IMR-90 (cell line): ENCODE data around the gene TMTC2. TPM values are rescaled to one million over a fixed set of nuclear protein-coding genes. Genes with fewer than 3 reads are reported as not detected.

Source experiments
- ATAC-seq: fragments of 200-7000 bp; cut with Tn5 transposase; 2 replicates; pipeline ENCODE4 v1.9.1; 2020; ENCODE audit warnings: low read depth, mild to moderate bottlenecking, moderate library complexity
- BruUV-seq: library from RNA; stranded (reverse); fragments of 400-500 nt; replicated peaks from 2 replicates; lab custom pipeline; 2021; lab: Mats Ljungman, UMichigan
- CTCF ChIA-PET: fragments of 300-600 bp; formaldehyde crosslinking; extraction: SDS; loops from one replicate; lab custom pipeline; 2021; ENCODE audit warnings: antibody characterized with exemption; lab: Yijun Ruan, JAX
- POLR2A ChIA-PET: fragments of 300-600 bp; sonication (Branson Sonifier 250); formaldehyde crosslinking; loops from one replicate; lab custom pipeline; 2022; ENCODE audit warnings: antibody characterized with exemption; ENCODE audit not compliant: unreplicated experiment; lab: Charles Lee
- DNase-seq: peaks from one replicate; pipeline ENCODE4 v3.0.0; 2013
- H2AFZ ChIP-seq: replicated peaks from 2 replicates; pipeline ENCODE3; 2013; ENCODE audit warnings: low read length, mild to moderate bottlenecking; ENCODE audit not compliant: poor library complexity
- H2AK5ac ChIP-seq: 2 replicates; pipeline ENCODE4 v1.6.1; 2013; ENCODE audit warnings: low read depth, low read length, inconsistent platforms
- H2AK9ac ChIP-seq: replicated peaks from 2 replicates; pipeline ENCODE3; 2013; ENCODE audit warnings: mild to moderate bottlenecking, low read depth, low read length, moderate library complexity; ENCODE audit not compliant: poor library complexity
- H2BK120ac ChIP-seq: 2 replicates; pipeline ENCODE4 v1.6.1; 2013; ENCODE audit warnings: low read depth, low read length, inconsistent platforms
- H2BK15ac ChIP-seq: 3 replicates; pipeline ENCODE4 v1.6.1; 2013; ENCODE audit warnings: low read depth, low read length, inconsistent platforms
- H2BK20ac ChIP-seq: 2 replicates; pipeline ENCODE4 v1.6.1; 2013; ENCODE audit warnings: low read depth, mild to moderate bottlenecking, inconsistent platforms, low read length, moderate library complexity
- H2BK5ac ChIP-seq: 2 replicates; pipeline ENCODE4 v1.6.1; 2013; ENCODE audit warnings: mild to moderate bottlenecking, low read depth, low read length, inconsistent platforms; ENCODE audit not compliant: poor library complexity, severe bottlenecking
- H3K14ac ChIP-seq: replicated peaks from 2 replicates; pipeline ENCODE4 v1.6.1; 2013; ENCODE audit warnings: low read depth, low read length, inconsistent platforms
- H3K18ac ChIP-seq: 2 replicates; pipeline ENCODE4 v1.6.1; 2013; ENCODE audit warnings: low read depth, low read length, control low read depth
- H3K23ac ChIP-seq: 2 replicates; pipeline ENCODE4 v1.6.1; 2013; ENCODE audit warnings: low read depth, low read length, inconsistent platforms
- H3K27ac ChIP-seq: 2 replicates; pipeline ENCODE4 v1.5.1; 2013; ENCODE audit warnings: mild to moderate bottlenecking, control low read depth, low read length; ENCODE audit not compliant: insufficient read depth
- H3K27me3 ChIP-seq: 2 replicates; pipeline ENCODE4 v1.6.1; 2013; ENCODE audit warnings: low read length; ENCODE audit not compliant: control insufficient read depth, insufficient read depth
- H3K36me3 ChIP-seq: 2 replicates; pipeline ENCODE4 v1.6.1; 2013; ENCODE audit warnings: low read length, mixed read lengths; ENCODE audit not compliant: control insufficient read depth, insufficient read depth
- H3K4ac ChIP-seq: 2 replicates; pipeline ENCODE4 v1.6.1; 2013; ENCODE audit warnings: low read depth, low read length, inconsistent platforms
- H3K4me1 ChIP-seq: 2 replicates; pipeline ENCODE4 v1.6.1; 2013; ENCODE audit warnings: low read length, mixed read lengths; ENCODE audit not compliant: control insufficient read depth, insufficient read depth
- H3K4me2 ChIP-seq: 2 replicates; pipeline ENCODE4 v1.6.1; 2013; ENCODE audit warnings: low read depth, mild to moderate bottlenecking, control low read depth, low read length, moderate library complexity
- H3K4me3 ChIP-seq: 2 replicates; pipeline ENCODE4 v1.5.1; 2013; ENCODE audit warnings: low read depth, mild to moderate bottlenecking, control low read depth, low read length, moderate library complexity; ENCODE audit not compliant: insufficient read depth
- H3K56ac ChIP-seq: 2 replicates; pipeline ENCODE4 v1.6.1; 2013; ENCODE audit warnings: low read length, inconsistent platforms; ENCODE audit not compliant: insufficient read depth; ENCODE audit errors: extremely low read depth
- H3K79me1 ChIP-seq, 2 experiments: 2 replicates each; pipeline ENCODE4 v1.6.1; 2013; ENCODE audit warnings: low read length in 2 of 2, inconsistent platforms in 1 of 2, low read depth in 1 of 2
- H3K9ac ChIP-seq: 2 replicates; pipeline ENCODE4 v1.6.1; 2013; ENCODE audit warnings: low read depth, low read length, control low read depth
- H3K9me1 ChIP-seq: 2 replicates; pipeline ENCODE4 v1.6.1; 2013; ENCODE audit warnings: low read length, inconsistent platforms; ENCODE audit not compliant: insufficient read depth
- H3K9me3 ChIP-seq: 2 replicates; pipeline ENCODE4 v1.6.1; 2013; ENCODE audit warnings: low read length; ENCODE audit not compliant: control insufficient read depth, insufficient read depth
- H4K20me1 ChIP-seq: 2 replicates; pipeline ENCODE4 v1.6.1; 2013; ENCODE audit warnings: low read length, inconsistent platforms; ENCODE audit not compliant: insufficient read depth
- H4K5ac ChIP-seq: 2 replicates; pipeline ENCODE4 v1.6.1; 2013; ENCODE audit warnings: mild to moderate bottlenecking, low read depth, low read length, control low read depth
- H4K8ac ChIP-seq, 2 experiments: 2 replicates each; pipeline ENCODE4 v1.6.1; 2013; ENCODE audit warnings: low read depth in 2 of 2, low read length in 2 of 2, control low read depth in 1 of 2, inconsistent platforms in 1 of 2
- H4K91ac ChIP-seq: 2 replicates; pipeline ENCODE4 v1.6.1; 2013; ENCODE audit warnings: low read depth, low read length, inconsistent platforms; ENCODE audit not compliant: insufficient read depth
- BHLHE40 ChIP-seq: fragments of 150-350 bp; IDR thresholded peaks from 2 replicates; pipeline ENCODE4 v1.6.1; 2016; ENCODE audit warnings: mild to moderate bottlenecking, low read depth, low read length
- CEBPB ChIP-seq: IDR thresholded peaks from 2 replicates; pipeline ENCODE4 v1.6.1; 2012; ENCODE audit warnings: low read depth, low read length, improper control_type of control experiment
- CHD1 ChIP-seq: IDR thresholded peaks from 2 replicates; pipeline ENCODE4 v1.6.1; 2012; ENCODE audit warnings: low read depth, low read length, improper control_type of control experiment
- CTCF ChIP-seq: conservative IDR thresholded peaks from 2 replicates; pipeline ENCODE4 v1.5.1; 2012; ENCODE audit warnings: mild to moderate bottlenecking, low read depth, low read length, improper control_type of control experiment
- ELK1 ChIP-seq: fragments of 150-350 bp; IDR thresholded peaks from 2 replicates; pipeline ENCODE4 v1.6.1; 2016; ENCODE audit warnings: low read depth, mild to moderate bottlenecking, low read length, moderate library complexity, borderline replicate concordance
- FOS ChIP-seq: fragments of 150-350 bp; IDR thresholded peaks from 2 replicates; pipeline ENCODE4 v1.6.1; 2016; ENCODE audit warnings: low read depth, low read length
- MAFK ChIP-seq: IDR thresholded peaks from 2 replicates; pipeline ENCODE4 v1.6.1; 2012; ENCODE audit warnings: low read depth, low read length, improper control_type of control experiment
- MAZ ChIP-seq: IDR thresholded peaks from 2 replicates; pipeline ENCODE4 v1.6.1; 2012; ENCODE audit warnings: low read depth, mild to moderate bottlenecking, low read length, improper control_type of control experiment, moderate library complexity, borderline replicate concordance
- MXI1 ChIP-seq: IDR thresholded peaks from 2 replicates; pipeline ENCODE4 v1.6.1; 2012; ENCODE audit warnings: low read depth, mild to moderate bottlenecking, low read length, moderate library complexity, borderline replicate concordance
- NFE2L2 ChIP-seq: fragments of 150-350 bp; IDR thresholded peaks from 2 replicates; pipeline ENCODE4 v1.6.1; 2016; ENCODE audit warnings: low read depth, mild to moderate bottlenecking, low read length
- POLR2A ChIP-seq: IDR thresholded peaks from 2 replicates; pipeline ENCODE4 v1.6.1; 2012; ENCODE audit warnings: mild to moderate bottlenecking, low read depth, low read length
- RAD21 ChIP-seq: IDR thresholded peaks from 2 replicates; pipeline ENCODE4 v1.6.1; 2012; ENCODE audit warnings: low read length, improper control_type of control experiment
- RCOR1 ChIP-seq: IDR thresholded peaks from 2 replicates; pipeline ENCODE4 v1.6.1; 2012; ENCODE audit warnings: mild to moderate bottlenecking, low read length, improper control_type of control experiment; ENCODE audit not compliant: insufficient replicate concordance
- RFX5 ChIP-seq: IDR thresholded peaks from 2 replicates; pipeline ENCODE4 v1.8.0; 2012; ENCODE audit warnings: low read depth, mild to moderate bottlenecking, low read length, moderate library complexity
- SMC3 ChIP-seq: fragments of 150-350 bp; IDR thresholded peaks from 2 replicates; pipeline ENCODE4 v1.6.1; 2016; ENCODE audit warnings: low read depth, mild to moderate bottlenecking, antibody characterized with exemption, low read length, moderate library complexity
- USF2 ChIP-seq: fragments of 150-350 bp; IDR thresholded peaks from 2 replicates; pipeline ENCODE4 v1.6.1; 2017; ENCODE audit warnings: mild to moderate bottlenecking, antibody characterized with exemption, low read length, low read depth
- whole genome bisulfite sequencing, 2 experiments: methylation state at CpG; one replicate each; pipeline versions ENCODE4 v1.1.5 to v1.1.7; 2013; ENCODE audit warnings: missing lambda C conversion rate in 2 of 2; ENCODE audit not compliant: insufficient read length in 1 of 2; ENCODE audit errors: extremely low coverage in 2 of 2; 5-methylcytosine and 5-hydroxymethylcytosine counted together
- dilution Hi-C: fragments of 300-500 bp; cut with HindIII; formaldehyde crosslinking; loops from one replicate; pipeline ENCODE4 v1.14.3; 2018; ENCODE audit warnings: low sequenced_read_pairs; ENCODE audit not compliant: unreplicated experiment
- in situ Hi-C: fragments of 300-500 bp; cut with MboI; formaldehyde crosslinking; loops from 3 replicates; pipeline ENCODE4 v1.14.3; 2019; ENCODE audit warnings: low sequenced_read_pairs, inconsistent platforms, mixed read lengths
- intact Hi-C: fragments of 100-400 bp; cut with micrococcal nuclease; formaldehyde crosslinking; loops from 2 replicates; pipeline ENCODE4 v1.10.0; 2022
- polyA plus RNA-seq, 3 experiments: library from polyadenylated mRNA; depleted of rRNA; stranded (reverse); fragments of >200 nt; gene quantifications; 2 replicates each; pipeline ENCODE4 v1.2.3, GENCODE V29; 2012; ENCODE audit warnings: low replicate concordance in 1 of 3
- total RNA-seq: library from RNA; depleted of rRNA; stranded (reverse); fragments of >200 nt; gene quantifications from 2 replicates; pipeline ENCODE4 v1.2.3, GENCODE V29; 2012

The TMTC2 gene
- total and polyA plus RNA-seq, 2 of the 4 experiments (the other 2 are of a cell fraction), result 0.56 to 1.4 TPM

GRCh38 chr12:83106873-83107272, 420.2 kb downstream of the TMTC2 start:
- no peak overlapping the region for H3K23ac ChIP-seq
- no peak overlapping the region for H2BK20ac ChIP-seq
- ATAC-seq (no peak), DNase-seq (no peak)
- no peak overlapping the region for H3K56ac ChIP-seq
- no peak overlapping the region for H4K8ac ChIP-seq
- no peak overlapping the region for H2BK15ac ChIP-seq
- H3K4me1 ChIP-seq, result no peaks in the 10 kb centered on the region
- H3K14ac ChIP-seq, result no peak overlapping the region
- H2BK5ac ChIP-seq, result no peak overlapping the region
- no peak for TF ChIP-seq CTCF
- TF ChIP-seq BHLHE40, result no peak
- TF ChIP-seq ELK1, result no peak
- no peak for TF ChIP-seq CEBPB
- no peak for TF ChIP-seq FOS
- TF ChIP-seq RCOR1, result no peak
- no peak for TF ChIP-seq MAZ
- TF ChIP-seq SMC3, result no peak
- TF ChIP-seq USF2, result no peak
- TF ChIP-seq CHD1, result no peak
- TF ChIP-seq MXI1, result no peak
- TF ChIP-seq RFX5, result no peak
- TF ChIP-seq POLR2A, result no peak
- no peak for TF ChIP-seq RAD21
- TF ChIP-seq MAFK, result no peak
- no peak for TF ChIP-seq NFE2L2
- no peak overlapping the region for H3K27ac ChIP-seq
- H3K79me1 ChIP-seq, result no peaks in the 10 kb centered on the region
- in situ Hi-C loops, result no loop called here
- intact Hi-C loops, result no loop called here
- H2AK5ac ChIP-seq, result no peak overlapping the region
- H2AFZ ChIP-seq, result no peak overlapping the region
- no peak overlapping the region for H3K4me2 ChIP-seq
- no peak overlapping the region for H3K9ac ChIP-seq
- no peak overlapping the region for H3K4ac ChIP-seq
- no peaks in the 10 kb centered on the region for H3K9me1 ChIP-seq
- no peak overlapping the region for H2BK120ac ChIP-seq
- no peak overlapping the region for H2AK9ac ChIP-seq
- H3K4me3 ChIP-seq, result no peak overlapping the region
- no peaks in the 10 kb centered on the region for H4K20me1 ChIP-seq
- H4K91ac ChIP-seq, result no peak overlapping the region
- no peaks in the 10 kb centered on the region for H3K27me3 ChIP-seq
- WGBS, 2 experiments, result no CpG with 5 or more reads among the region's 1 CpG
- peaks cover 2% of the 10 kb centered on the region; the same call in 1 of the 2 replicates for H3K9me3 ChIP-seq
- dilution Hi-C loops, result no loop called here
- BruUV-seq, result no TSS peak
- no peak overlapping the region for H3K18ac ChIP-seq
- CTCF ChIA-PET, result no interaction called here
- H3K36me3 ChIP-seq, result no peaks in the 10 kb centered on the region
- no peak overlapping the region for H4K5ac ChIP-seq
- POLR2A ChIA-PET, result no interaction called here
